SK-N-SH treated with all-trans-retinoic acid at 6 μM for 48 hours (cell line): ENCODE results near the gene DIP2C.

Source experiments
- ATAC-seq: fragments of 200-7000 bp; cut with Tn5 transposase; 3 replicates; pipeline ENCODE4 v1.9.1; 2020; ENCODE audit warnings: mild to moderate bottlenecking, moderate library complexity
- ARNTL ChIP-seq: fragments of 450-650 bp; formaldehyde crosslinking; IDR thresholded peaks from 2 replicates; pipeline ENCODE4 v1.5.0; 2020; ENCODE audit warnings: low read depth, mild to moderate bottlenecking, moderate library complexity, borderline replicate concordance
- BACH2 ChIP-seq: fragments of 250-450 bp; sonication (Bioruptor Pico); IDR thresholded peaks from 2 replicates; pipeline ENCODE4 v1.9.0; 2021; ENCODE audit warnings: mild to moderate bottlenecking, borderline replicate concordance
- CREB5 ChIP-seq: fragments of 250-450 bp; sonication (Bioruptor Pico); IDR thresholded peaks from 2 replicates; pipeline ENCODE4 v1.5.1; 2020; ENCODE audit warnings: low read depth, mild to moderate bottlenecking, moderate library complexity
- CSDC2 ChIP-seq: fragments of 250-450 bp; sonication (Bioruptor Pico); IDR thresholded peaks from 2 replicates; pipeline ENCODE4 v1.5.0; 2020; ENCODE audit warnings: mild to moderate bottlenecking, moderate library complexity
- CSRNP3 ChIP-seq: fragments of 250-450 bp; sonication (Bioruptor Pico); IDR thresholded peaks from 2 replicates; pipeline ENCODE4 v1.5.1; 2021; ENCODE audit warnings: mild to moderate bottlenecking, moderate library complexity
- ESRRG ChIP-seq: fragments of 250-450 bp; sonication (Bioruptor Pico); IDR thresholded peaks from 2 replicates; pipeline ENCODE4 v1.6.1; 2021; ENCODE audit warnings: mild to moderate bottlenecking
- GLIS3 ChIP-seq: fragments of 250-450 bp; sonication (Bioruptor Pico); IDR thresholded peaks from 2 replicates; pipeline ENCODE4 v1.5.0; 2020; ENCODE audit warnings: mild to moderate bottlenecking, moderate library complexity
- ISL1 ChIP-seq: fragments of 250-450 bp; sonication (Bioruptor Pico); IDR thresholded peaks from 2 replicates; pipeline ENCODE4 v2.1.2; 2022; ENCODE audit warnings: mild to moderate bottlenecking, moderate library complexity
- OSR1 ChIP-seq: fragments of 250-450 bp; sonication (Bioruptor Pico); IDR thresholded peaks from 2 replicates; pipeline ENCODE4 v1.8.0; 2022; ENCODE audit warnings: moderate library complexity, mild to moderate bottlenecking, inconsistent platforms
- POU6F1 ChIP-seq: fragments of 250-450 bp; sonication (Bioruptor Pico); IDR thresholded peaks from 2 replicates; pipeline ENCODE4 v1.8.0; 2021; ENCODE audit warnings: low read depth, mild to moderate bottlenecking, moderate library complexity, borderline replicate concordance
- PPARA ChIP-seq: fragments of 250-450 bp; sonication (Bioruptor Pico); IDR thresholded peaks from 2 replicates; pipeline ENCODE4 v1.5.0; 2020; ENCODE audit warnings: mild to moderate bottlenecking, borderline replicate concordance
- RARB ChIP-seq: fragments of 250-450 bp; sonication (Bioruptor Pico); IDR thresholded peaks from 2 replicates; pipeline ENCODE4 v1.8.0; 2021; ENCODE audit warnings: mild to moderate bottlenecking, moderate library complexity
- SNAI2 ChIP-seq: fragments of 250-450 bp; sonication (Bioruptor Pico); IDR thresholded peaks from 2 replicates; pipeline ENCODE4 v1.5.0; 2020; ENCODE audit warnings: mild to moderate bottlenecking, moderate library complexity
- TCF4 ChIP-seq: fragments of 250-450 bp; sonication (Bioruptor Pico); IDR thresholded peaks from 2 replicates; pipeline ENCODE4 v1.8.0; 2021; ENCODE audit warnings: mild to moderate bottlenecking, moderate library complexity, borderline replicate concordance
- TOX ChIP-seq: fragments of 250-450 bp; sonication (Bioruptor Pico); IDR thresholded peaks from 2 replicates; pipeline ENCODE4 v1.8.0; 2021; ENCODE audit warnings: mild to moderate bottlenecking, moderate library complexity, borderline replicate concordance
- TSHZ2 ChIP-seq: fragments of 250-450 bp; sonication (Bioruptor Pico); IDR thresholded peaks from 2 replicates; pipeline ENCODE4 v1.5.0; 2020; ENCODE audit warnings: mild to moderate bottlenecking, moderate library complexity
- ZC3H10 ChIP-seq: fragments of 250-450 bp; sonication (Bioruptor Pico); IDR thresholded peaks from 2 replicates; pipeline ENCODE4 v1.5.1; 2021; ENCODE audit warnings: mild to moderate bottlenecking, moderate library complexity
- ZFP3 ChIP-seq: fragments of 250-450 bp; sonication (Bioruptor Pico); IDR thresholded peaks from 2 replicates; pipeline ENCODE4 v1.5.0; 2020; ENCODE audit warnings: mild to moderate bottlenecking, moderate library complexity
- ZFP30 ChIP-seq: fragments of 450-650 bp; formaldehyde crosslinking; IDR thresholded peaks from 2 replicates; pipeline ENCODE4 v1.5.0; 2022; ENCODE audit warnings: mild to moderate bottlenecking, moderate library complexity
- ZNF565 ChIP-seq: fragments of 450-650 bp; formaldehyde crosslinking; conservative IDR thresholded peaks from 2 replicates; pipeline ENCODE4 v1.5.0; 2020; ENCODE audit warnings: low read depth, mild to moderate bottlenecking, moderate library complexity
- ZNF8 ChIP-seq: fragments of 450-650 bp; formaldehyde crosslinking; IDR thresholded peaks from 2 replicates; pipeline ENCODE4 v1.5.0; 2020; ENCODE audit warnings: mild to moderate bottlenecking, moderate library complexity
- TF ChIP-seq, protein P1 (sequence below): fragments of 250-450 bp; sonication (Bioruptor Pico); IDR thresholded peaks from 2 replicates; pipeline ENCODE4 v1.8.0; 2020; ENCODE audit warnings: mild to moderate bottlenecking, moderate library complexity, borderline replicate concordance

DIP2C gene

DNA sequence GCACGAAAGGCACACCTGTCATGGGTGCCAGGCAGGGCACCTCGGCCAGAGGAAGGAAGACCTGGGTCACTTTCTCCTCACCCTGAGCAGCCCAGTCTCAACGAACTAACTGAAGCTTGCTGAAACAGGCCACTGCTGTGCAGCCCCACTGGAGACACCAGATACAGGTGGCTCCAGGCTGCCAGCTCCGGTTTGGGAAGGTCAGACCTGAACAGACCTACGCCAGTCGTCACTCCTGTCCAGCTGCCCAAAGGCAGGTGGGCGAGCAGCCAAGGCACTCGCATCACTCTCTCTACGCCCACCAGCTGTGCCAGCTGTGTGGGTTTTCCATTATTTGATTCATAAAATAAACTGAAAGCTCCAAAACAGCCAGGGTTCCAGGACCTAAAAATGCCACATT lies 298.2 kb downstream of the DIP2C start:
- TF ChIP-seq ARNTL (CRISPR knock-in tag) (no peak), ISL1 (no peak), TSHZ2 (CRISPR knock-in tag) (no peak), SNAI2 (no peak), ZNF8 (CRISPR knock-in tag) (no peak), CSDC2 (no peak), OSR1 (no peak), TOX (no peak), ZC3H10 (CRISPR knock-in tag) (no peak), ZFP30 (CRISPR knock-in tag) (no peak), BACH2 (CRISPR knock-in tag) (no peak), CREB5 (CRISPR knock-in tag) (no peak), RARB (CRISPR knock-in tag) (no peak), ZFP3 (CRISPR knock-in tag) (no peak), CSRNP3 (CRISPR knock-in tag) (no peak)
- TF ChIP-seq, protein P1, sequence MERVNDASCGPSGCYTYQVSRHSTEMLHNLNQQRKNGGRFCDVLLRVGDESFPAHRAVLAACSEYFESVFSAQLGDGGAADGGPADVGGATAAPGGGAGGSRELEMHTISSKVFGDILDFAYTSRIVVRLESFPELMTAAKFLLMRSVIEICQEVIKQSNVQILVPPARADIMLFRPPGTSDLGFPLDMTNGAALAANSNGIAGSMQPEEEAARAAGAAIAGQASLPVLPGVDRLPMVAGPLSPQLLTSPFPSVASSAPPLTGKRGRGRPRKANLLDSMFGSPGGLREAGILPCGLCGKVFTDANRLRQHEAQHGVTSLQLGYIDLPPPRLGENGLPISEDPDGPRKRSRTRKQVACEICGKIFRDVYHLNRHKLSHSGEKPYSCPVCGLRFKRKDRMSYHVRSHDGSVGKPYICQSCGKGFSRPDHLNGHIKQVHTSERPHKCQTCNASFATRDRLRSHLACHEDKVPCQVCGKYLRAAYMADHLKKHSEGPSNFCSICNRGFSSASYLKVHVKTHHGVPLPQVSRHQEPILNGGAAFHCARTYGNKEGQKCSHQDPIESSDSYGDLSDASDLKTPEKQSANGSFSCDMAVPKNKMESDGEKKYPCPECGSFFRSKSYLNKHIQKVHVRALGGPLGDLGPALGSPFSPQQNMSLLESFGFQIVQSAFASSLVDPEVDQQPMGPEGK (CRISPR knock-in tag) = no peak
- ATAC-seq = no peak; the same call in 2 of the 3 replicates

DNA sequence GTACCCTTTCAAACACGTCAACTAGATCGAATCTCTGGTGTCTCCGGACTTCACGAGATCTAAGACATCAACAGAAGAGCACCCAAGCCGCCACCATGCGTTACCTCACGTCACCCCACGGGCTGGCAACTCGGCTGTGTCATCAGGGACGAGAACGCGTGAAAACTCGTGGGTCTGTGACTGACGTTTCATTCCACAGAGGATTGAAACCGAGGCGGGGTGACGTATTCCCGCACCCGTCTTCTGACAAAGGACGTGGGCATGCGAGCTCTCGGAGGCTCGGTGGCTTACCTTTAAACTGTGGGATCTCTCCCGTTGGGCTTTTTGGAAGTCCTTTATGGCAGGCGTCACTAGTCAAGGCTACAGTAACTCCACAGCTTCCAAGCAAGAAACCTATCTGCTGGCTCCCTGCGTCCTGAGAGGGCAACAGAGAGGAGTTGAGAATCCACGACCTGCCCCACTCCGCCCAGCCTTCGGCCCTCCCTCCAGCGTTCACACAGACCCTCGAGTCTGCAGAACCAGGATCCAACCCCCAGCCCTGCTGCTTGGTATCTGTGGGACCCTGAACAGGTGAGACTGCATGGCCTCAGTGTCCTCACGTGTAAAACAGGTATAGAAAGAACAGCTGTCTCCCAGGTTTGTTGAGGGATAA lies 298.9 kb downstream of the DIP2C start:
- TF ChIP-seq TOX (no peak), PPARA (CRISPR knock-in tag) (no peak), TCF4 (CRISPR knock-in tag) (no peak), BACH2 (CRISPR knock-in tag) (no peak), ZFP3 (CRISPR knock-in tag) (no peak), ZNF8 (CRISPR knock-in tag) (no peak), CREB5 (CRISPR knock-in tag) (no peak), CSRNP3 (CRISPR knock-in tag) (no peak), ZC3H10 (CRISPR knock-in tag) (no peak), OSR1 (no peak), ZNF565 (no peak), SNAI2 (no peak), ESRRG (CRISPR knock-in tag) (no peak), ISL1 (no peak), ZFP30 (CRISPR knock-in tag) (no peak), GLIS3 (CRISPR knock-in tag) (no peak), CSDC2 (no peak), POU6F1 (CRISPR knock-in tag) (no peak)
- no peak for ATAC-seq
